Breast epithelium (tissue), 4 donors: ENCODE measurements around the gene ADCY7. TPM values are rescaled to one million over a fixed set of nuclear protein-coding genes. Genes with fewer than 3 reads are reported as not detected.

Experiments
- DNase-seq, 2 donors: peaks; one replicate each; pipeline ENCODE4 v3.0.0-alpha.2; 2019; ENCODE audit warnings: low spot score in 2 of 2
- H3K27ac ChIP-seq, 2 donors: fragments of 200-600 bp; sonication (generic) in 1 of 2; one replicate each; pipeline ENCODE4 v1.5.1; 2016 to 2019; ENCODE audit warnings: mild to moderate bottlenecking in 1 of 2
- H3K27me3 ChIP-seq, 2 donors: fragments of 200-600 bp; sonication (generic) in 1 of 2; one replicate each; pipeline versions ENCODE4 v1.5.1 to v1.6.0; 2017 to 2019; ENCODE audit warnings: control low read depth in 1 of 2, mild to moderate bottlenecking in 1 of 2
- H3K36me3 ChIP-seq: fragments of 200-600 bp; one replicate; pipeline ENCODE4 v1.5.1; 2019
- H3K4me1 ChIP-seq, 2 donors: fragments of 200-600 bp; sonication (generic); one replicate each; pipeline ENCODE4 v1.5.1; 2016 to 2019; ENCODE audit warnings: control low read depth in 1 of 2
- H3K4me3 ChIP-seq, 3 donors: fragments of 200-600 bp; sonication (generic); 1 replicate in 2 of 3; 2 replicates in 1 of 3; pipeline ENCODE4 v1.5.1; 2016 to 2019; ENCODE audit warnings: mild to moderate bottlenecking in 3 of 3, moderate library complexity in 2 of 3
- H3K9me3 ChIP-seq, 2 donors: fragments of 200-600 bp; sonication (generic) in 1 of 2; one replicate each; pipeline ENCODE4 v1.5.1; 2016 to 2019; ENCODE audit warnings: control low read depth in 1 of 2
- POLR2A ChIP-seq: fragments of 450-650 bp; IDR thresholded peaks from one replicate; pipeline ENCODE4 v1.6.1; 2016; ENCODE audit warnings: antibody characterized with exemption, mild to moderate bottlenecking, moderate library complexity
- POLR2AphosphoS5 ChIP-seq, 3 donors: sonication (generic); formaldehyde crosslinking; IDR thresholded peaks; one replicate each; pipeline ENCODE4 v1.6.1; 2017; ENCODE audit warnings: antibody characterized with exemption in 3 of 3
- intact Hi-C: fragments of 100-400 bp; cut with DNase I; formaldehyde crosslinking; loops from one replicate; pipeline ENCODE4 v1.15.1; 2023; ENCODE audit warnings: low total_unique reads
- total RNA-seq, 3 donors: library from RNA; depleted of rRNA; stranded (reverse); fragments of >200 nt; gene quantifications; one replicate each; pipeline ENCODE4 v1.1.0, GENCODE V29; 2016
- TF ChIP-seq, protein P1 (sequence below), 3 donors: fragments of 450-650 bp; IDR thresholded peaks; one replicate each; pipeline ENCODE4 v1.5.1; 2016 to 2017; ENCODE audit warnings: antibody characterized with exemption in 3 of 3, mild to moderate bottlenecking in 3 of 3, moderate library complexity in 3 of 3

The ADCY7 gene
- total RNA-seq, 3 donors from 2014 or later: 6.2 to 30.7 (median 10.2) TPM

DNA sequence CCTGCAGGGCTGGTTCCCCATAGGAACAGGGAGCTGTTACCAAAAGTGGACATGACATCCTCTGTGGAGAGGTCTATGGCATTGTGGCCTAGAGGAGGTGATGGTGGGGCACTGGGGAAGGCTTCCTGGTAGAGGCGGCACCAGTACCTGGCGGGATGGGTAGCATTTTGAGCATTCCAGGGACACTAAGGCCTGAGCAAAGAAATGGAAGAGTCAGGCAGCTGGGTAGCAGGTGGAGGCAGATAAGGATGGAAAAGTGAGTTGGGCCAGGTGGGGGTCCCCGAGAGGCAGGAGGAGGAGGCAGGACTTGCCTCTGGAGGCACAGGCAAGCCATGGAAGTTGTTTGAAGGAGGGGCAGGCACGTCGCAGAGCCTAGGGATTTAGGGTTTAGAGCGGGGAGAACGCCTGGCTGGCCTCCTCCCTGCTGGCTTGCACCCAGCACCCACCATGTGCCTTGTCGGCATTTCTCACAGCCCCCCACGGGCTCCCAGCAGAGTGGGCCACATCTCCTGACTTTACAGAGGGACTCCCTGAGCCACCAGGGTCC, 5.1 kb upstream of the ADCY7 start:
- H3K4me1 ChIP-seq: no peaks in the 10 kb centered on the region
- H3K27ac ChIP-seq: no peak overlapping the region
- H3K36me3 ChIP-seq: no peaks in the 10 kb centered on the region
- H3K4me3 ChIP-seq: no peak overlapping the region
- intact Hi-C loops: no loop called here
- H3K27me3 ChIP-seq: no peaks in the 10 kb centered on the region
- no peak for DNase-seq
- TF ChIP-seq POLR2A: no peak
- no peak for TF ChIP-seq POLR2AphosphoS5 (IDR thresholded peaks at IDR 0.05)
- TF ChIP-seq, protein P1, sequence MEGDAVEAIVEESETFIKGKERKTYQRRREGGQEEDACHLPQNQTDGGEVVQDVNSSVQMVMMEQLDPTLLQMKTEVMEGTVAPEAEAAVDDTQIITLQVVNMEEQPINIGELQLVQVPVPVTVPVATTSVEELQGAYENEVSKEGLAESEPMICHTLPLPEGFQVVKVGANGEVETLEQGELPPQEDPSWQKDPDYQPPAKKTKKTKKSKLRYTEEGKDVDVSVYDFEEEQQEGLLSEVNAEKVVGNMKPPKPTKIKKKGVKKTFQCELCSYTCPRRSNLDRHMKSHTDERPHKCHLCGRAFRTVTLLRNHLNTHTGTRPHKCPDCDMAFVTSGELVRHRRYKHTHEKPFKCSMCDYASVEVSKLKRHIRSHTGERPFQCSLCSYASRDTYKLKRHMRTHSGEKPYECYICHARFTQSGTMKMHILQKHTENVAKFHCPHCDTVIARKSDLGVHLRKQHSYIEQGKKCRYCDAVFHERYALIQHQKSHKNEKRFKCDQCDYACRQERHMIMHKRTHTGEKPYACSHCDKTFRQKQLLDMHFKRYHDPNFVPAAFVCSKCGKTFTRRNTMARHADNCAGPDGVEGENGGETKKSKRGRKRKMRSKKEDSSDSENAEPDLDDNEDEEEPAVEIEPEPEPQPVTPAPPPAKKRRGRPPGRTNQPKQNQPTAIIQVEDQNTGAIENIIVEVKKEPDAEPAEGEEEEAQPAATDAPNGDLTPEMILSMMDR (IDR thresholded peaks at IDR 0.05): no peak
- no peaks in the 10 kb centered on the region for H3K9me3 ChIP-seq

DNA sequence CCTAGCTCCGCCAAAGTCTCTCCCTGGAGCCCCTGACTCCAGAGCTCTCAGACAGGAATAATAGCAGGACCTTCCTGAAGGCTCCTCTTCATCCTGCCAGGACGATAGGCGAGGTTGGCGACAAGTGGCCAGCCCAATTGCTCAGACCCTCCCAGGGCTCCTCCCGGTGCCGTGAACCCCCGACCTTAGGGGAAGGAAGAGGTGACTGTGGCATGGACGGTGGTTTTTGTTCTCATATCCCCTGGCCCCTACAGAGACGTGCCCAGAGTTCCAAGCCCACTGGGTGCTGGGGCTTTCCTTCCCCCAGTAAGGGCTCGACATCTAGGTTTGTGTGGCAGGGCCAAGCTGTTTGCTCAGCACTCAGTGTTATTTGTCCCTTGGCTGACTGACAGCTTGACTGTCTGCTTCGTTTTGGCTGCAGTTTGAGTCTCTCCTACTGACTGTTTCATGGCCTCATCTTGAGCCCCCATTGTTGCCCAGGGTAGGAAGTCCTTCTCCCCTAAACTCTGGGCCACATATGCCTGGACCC, 4.6 kb upstream of the ADCY7 start:
- H3K4me3 ChIP-seq: no peak overlapping the region
- DNase-seq: no peak
- no peaks in the 10 kb centered on the region for H3K27me3 ChIP-seq
- TF ChIP-seq, protein P1 (IDR thresholded peaks at IDR 0.05): no peak
- no peak for TF ChIP-seq POLR2AphosphoS5 (IDR thresholded peaks at IDR 0.05)
- no peak for TF ChIP-seq POLR2A
- no peaks in the 10 kb centered on the region for H3K4me1 ChIP-seq
- H3K9me3 ChIP-seq: no peaks in the 10 kb centered on the region
- no peak overlapping the region for H3K27ac ChIP-seq
- intact Hi-C loops: loop anchor here (2.0 kb wide), 1 partner anchor 37 kb away; no protein-coding TSS in a partner anchor
- no peaks in the 10 kb centered on the region for H3K36me3 ChIP-seq

DNA sequence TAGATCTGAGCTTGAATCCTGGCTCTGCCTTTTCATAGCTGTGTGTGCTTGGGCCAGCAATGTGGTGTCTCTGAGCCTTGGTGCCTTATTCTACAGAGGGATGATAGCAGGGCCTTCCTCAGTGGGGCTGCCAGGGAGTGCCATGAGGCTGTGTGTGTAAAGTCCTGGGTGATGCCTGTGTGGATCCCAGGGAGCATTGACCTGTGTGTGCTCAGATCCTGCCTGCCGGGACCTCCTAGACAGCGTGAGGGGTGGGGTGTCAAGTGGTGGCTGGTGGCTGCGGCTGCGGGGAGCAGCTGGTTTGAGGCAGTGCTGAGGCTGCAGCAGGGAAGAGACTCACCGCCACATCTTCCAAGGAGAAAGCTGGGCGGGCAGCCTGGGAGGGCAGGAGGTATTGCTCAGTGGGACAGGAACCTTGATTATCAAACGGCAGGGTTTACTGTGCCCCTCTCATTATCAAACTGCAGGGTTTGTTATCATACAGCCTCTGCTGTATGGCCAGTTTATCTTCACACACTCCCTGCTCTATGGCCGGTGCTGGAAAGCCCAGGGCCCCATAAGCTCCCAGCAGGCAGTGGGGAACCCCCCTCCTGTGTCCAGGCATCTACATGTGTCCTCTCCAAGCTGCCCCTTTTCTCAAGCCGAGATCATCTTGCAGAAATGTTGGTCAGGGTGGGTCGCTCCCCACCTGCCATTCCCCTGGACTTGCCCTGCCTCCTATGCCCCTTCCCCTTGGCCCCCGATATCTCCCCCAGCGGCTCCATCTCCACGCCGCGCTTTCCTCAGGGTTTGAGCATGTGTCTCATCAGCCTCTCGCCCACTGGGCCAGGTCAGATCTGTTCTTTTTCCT, 3.1 kb upstream of the ADCY7 start:
- Histone ChIP-seq H3K27ac (no peak overlapping the region), H3K36me3 (no peaks in the 10 kb centered on the region), H3K4me3 (no peak overlapping the region), H3K9me3 (no peaks in the 10 kb centered on the region), H3K27me3 (no peaks in the 10 kb centered on the region), H3K4me1 (no peaks in the 10 kb centered on the region)
- no peak for DNase-seq
- TF ChIP-seq, protein P1 (IDR thresholded peaks at IDR 0.05): no peak
- TF ChIP-seq POLR2A: no peak
- intact Hi-C loops: loop anchor here (2.0 kb wide), 1 partner anchor 36 kb away; no protein-coding TSS in a partner anchor

DNA sequence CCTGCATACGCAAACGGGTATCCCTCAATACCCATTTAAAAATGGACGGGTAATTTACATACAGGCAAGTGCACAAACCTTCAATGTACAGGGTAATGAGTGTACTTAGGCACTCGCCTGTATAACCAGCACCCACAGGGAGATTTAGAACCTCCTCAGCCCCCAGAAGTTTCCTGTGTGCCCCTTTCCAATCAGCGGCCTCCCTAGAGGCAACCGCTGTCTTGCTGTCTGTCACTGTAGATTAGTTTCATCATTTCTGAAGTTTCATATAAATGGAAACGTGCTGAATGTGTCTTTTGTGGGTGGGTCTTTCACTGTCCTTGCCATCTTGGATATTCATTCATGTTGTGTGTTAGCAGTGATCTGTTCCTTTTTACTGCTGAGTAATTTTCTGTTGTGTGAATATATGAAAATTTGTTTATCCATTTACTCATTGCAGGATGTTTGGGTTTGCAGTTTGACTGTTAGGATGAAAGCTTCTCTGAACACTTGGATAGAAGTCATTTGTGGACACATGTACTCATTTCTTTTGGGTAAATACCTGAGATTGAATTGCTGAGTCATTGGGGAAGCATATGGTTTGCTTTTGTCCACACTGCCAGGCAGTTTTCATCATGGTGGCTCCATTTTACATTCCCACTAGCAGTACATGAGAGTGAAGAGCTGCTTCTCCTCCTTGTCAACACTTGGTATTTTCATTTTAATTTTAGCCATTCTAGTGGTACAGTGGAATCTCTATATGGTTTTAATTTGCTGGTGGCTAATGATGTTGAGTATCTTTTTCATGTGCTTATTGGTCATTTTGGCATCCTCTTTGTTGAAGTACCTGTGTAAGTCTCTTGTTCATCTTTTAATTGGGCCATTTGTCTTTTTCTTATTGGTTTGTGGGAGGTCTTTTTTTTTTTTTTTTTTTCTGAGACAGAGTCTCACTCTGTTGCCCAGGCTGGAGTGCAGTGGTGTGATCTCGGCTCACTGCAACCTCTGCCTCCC, 2.1 kb upstream of the ADCY7 start:
- no peak for DNase-seq
- no peaks in the 10 kb centered on the region for H3K9me3 ChIP-seq
- intact Hi-C loops: loop anchor here (2.0 kb wide), 1 partner anchor 35 kb away; no protein-coding TSS in a partner anchor
- H3K27ac ChIP-seq: no peak overlapping the region
- no peaks in the 10 kb centered on the region for H3K4me1 ChIP-seq
- no peaks in the 10 kb centered on the region for H3K36me3 ChIP-seq
- H3K27me3 ChIP-seq: no peaks in the 10 kb centered on the region
- no peak overlapping the region for H3K4me3 ChIP-seq
- TF ChIP-seq, protein P1 (IDR thresholded peaks at IDR 0.05): no peak
- TF ChIP-seq POLR2A: no peak
- TF ChIP-seq POLR2AphosphoS5 (IDR thresholded peaks at IDR 0.05): no peak
